GM06990 (cell line): ENCODE measurements around the gene SYCN.
A peak's percentile ranks its signal among the peaks of the same experiment; 100 is the strongest.
"Not testable (repeated sequence)": the region's sequence is repeated elsewhere in the genome, so short reads cannot be mapped to it uniquely, and the experiment has no call there.

Experiments used
- DNase-seq: peaks from one replicate; pipeline ENCODE4 v3.0.0-alpha.2; 2011; ENCODE audit not compliant: insufficient read length; ENCODE audit errors: extremely low read depth
- H3K27me3 ChIP-seq: replicated peaks from 2 replicates; pipeline ENCODE4 v1.6.0; 2011; ENCODE audit warnings: low read length; ENCODE audit not compliant: control insufficient read depth, insufficient read depth
- H3K36me3 ChIP-seq: 2 replicates; pipeline ENCODE4 v1.5.1; 2011; ENCODE audit warnings: low read length; ENCODE audit not compliant: control insufficient read depth, insufficient read depth
- H3K4me3 ChIP-seq: replicated peaks from 2 replicates; pipeline ENCODE4 v1.5.1; 2011; ENCODE audit warnings: low read depth, mild to moderate bottlenecking, control low read depth, low read length
- TF ChIP-seq, protein P1 (sequence below): IDR thresholded peaks from 2 replicates; pipeline ENCODE4 v1.5.1; 2011; ENCODE audit warnings: low read length, control low read depth, mild to moderate bottlenecking, inconsistent platforms; ENCODE audit not compliant: insufficient read depth, poor library complexity, severe bottlenecking

SYCN gene

DNA sequence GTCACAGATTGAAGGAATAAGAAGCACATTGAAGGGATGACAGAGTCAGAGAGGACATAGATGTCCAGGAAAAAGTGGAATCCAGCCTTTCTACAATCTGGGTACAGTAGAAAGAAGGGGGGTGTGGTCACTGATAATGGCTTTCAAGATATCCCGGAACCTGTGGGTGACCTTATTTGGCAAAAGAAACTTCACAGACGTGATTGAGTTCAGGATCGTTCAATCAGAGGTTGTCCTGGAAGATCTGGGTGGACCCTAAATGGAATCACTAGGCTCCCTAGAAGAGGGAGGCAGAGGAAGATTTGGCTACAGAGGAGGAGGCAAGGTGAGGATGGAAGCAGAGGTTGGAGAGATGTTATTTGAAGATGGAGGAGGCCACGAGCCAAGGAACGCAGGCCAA, 13.0 kb upstream of the SYCN start:
- Histone ChIP-seq H3K4me3 (no peak overlapping the region), H3K27me3 (no peaks in the 10 kb centered on the region), H3K36me3 (no peaks in the 10 kb centered on the region)
- TF ChIP-seq, protein P1, sequence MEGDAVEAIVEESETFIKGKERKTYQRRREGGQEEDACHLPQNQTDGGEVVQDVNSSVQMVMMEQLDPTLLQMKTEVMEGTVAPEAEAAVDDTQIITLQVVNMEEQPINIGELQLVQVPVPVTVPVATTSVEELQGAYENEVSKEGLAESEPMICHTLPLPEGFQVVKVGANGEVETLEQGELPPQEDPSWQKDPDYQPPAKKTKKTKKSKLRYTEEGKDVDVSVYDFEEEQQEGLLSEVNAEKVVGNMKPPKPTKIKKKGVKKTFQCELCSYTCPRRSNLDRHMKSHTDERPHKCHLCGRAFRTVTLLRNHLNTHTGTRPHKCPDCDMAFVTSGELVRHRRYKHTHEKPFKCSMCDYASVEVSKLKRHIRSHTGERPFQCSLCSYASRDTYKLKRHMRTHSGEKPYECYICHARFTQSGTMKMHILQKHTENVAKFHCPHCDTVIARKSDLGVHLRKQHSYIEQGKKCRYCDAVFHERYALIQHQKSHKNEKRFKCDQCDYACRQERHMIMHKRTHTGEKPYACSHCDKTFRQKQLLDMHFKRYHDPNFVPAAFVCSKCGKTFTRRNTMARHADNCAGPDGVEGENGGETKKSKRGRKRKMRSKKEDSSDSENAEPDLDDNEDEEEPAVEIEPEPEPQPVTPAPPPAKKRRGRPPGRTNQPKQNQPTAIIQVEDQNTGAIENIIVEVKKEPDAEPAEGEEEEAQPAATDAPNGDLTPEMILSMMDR = no peak
- no peak for DNase-seq

GRCh38 chr19:39215323-39215722, 11.3 kb upstream of the SYCN start:
- not testable (repeated sequence) for H3K27me3 ChIP-seq, H3K36me3 ChIP-seq, H3K4me3 ChIP-seq, DNase-seq

DNA sequence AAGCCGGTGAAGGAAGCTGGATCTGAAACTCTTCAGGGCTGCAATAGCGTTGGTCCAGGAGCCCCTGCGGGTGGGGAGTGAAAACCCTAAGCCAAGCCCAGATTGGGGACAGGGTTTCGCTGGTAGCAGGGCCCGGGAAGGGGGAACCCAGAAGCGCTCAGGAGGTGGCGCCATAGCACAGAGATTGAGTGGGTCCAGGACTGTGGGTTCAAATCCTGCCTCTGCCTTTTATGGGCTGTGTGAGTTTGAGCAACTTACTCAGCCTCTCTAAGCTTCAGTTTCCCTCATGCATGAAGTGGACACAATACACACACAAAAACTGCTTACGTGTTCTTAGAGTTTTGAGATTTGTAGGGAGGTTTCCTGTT, 8.3 kb upstream of the SYCN start:
- DNase-seq = no peak
- Histone ChIP-seq H3K4me3 (no peak overlapping the region), H3K27me3 (no peaks in the 10 kb centered on the region), H3K36me3 (no peaks in the 10 kb centered on the region)
- TF ChIP-seq, protein P1 = peak; percentile 64

DNA sequence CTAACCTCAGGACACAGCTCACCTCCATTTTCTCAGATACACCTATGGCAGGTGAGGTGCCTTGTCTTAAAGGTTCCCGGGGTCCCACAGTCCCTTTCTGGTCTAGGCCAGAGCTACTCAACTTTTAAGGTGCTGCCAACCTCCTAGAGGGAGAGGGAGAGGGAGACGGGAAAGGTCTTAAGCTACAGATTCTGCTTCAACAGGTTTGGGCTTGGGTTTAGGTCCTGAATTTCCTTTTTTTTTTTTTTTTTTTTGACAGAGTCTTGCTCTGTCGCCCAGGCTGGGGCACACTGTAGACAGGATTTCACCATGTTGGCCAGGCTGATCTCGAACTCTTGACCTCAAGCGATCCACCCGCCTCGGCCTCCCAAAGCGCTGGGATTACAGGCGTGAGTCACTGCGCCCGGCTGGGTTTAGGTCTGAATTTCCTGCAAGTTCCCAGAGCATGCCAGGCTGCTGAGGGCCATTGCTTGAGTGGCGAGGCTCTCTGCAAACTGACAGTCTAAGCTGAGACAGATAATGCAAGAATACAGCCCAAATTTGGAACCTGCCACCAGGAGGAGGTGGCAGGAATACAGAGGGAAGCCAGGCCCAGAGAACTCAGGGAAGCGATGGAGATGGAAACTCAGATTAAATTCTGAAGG, 7.8 kb upstream of the SYCN start:
- Histone ChIP-seq H3K4me3 (no peak overlapping the region), H3K36me3 (no peaks in the 10 kb centered on the region), H3K27me3 (no peaks in the 10 kb centered on the region)
- TF ChIP-seq, protein P1 = no peak
- DNase-seq = no peak

GRCh38 chr19:39209196-39209595, 5.1 kb upstream of the SYCN start:
- no peaks in the 10 kb centered on the region for H3K27me3 ChIP-seq
- no peak for DNase-seq
- H3K36me3 ChIP-seq = no peaks in the 10 kb centered on the region
- TF ChIP-seq, protein P1 = no peak
- no peak overlapping the region for H3K4me3 ChIP-seq

GRCh38 chr19:39208175-39208795, 4.2 kb upstream of the SYCN start:
- no peak for DNase-seq
- TF ChIP-seq, protein P1 = no peak
- no peaks in the 10 kb centered on the region for H3K27me3 ChIP-seq
- no peak overlapping the region for H3K4me3 ChIP-seq
- H3K36me3 ChIP-seq = no peaks in the 10 kb centered on the region
